Germinal center (tissue), 1 donor: Measurements from ENCODE around the gene LIN28B.
"Not testable (repeated sequence)": the region's sequence is repeated elsewhere in the genome, so short reads cannot be mapped to it uniquely, and the experiment has no call there.

Source experiments
- DNase-seq: peaks from one replicate; pipeline ENCODE4 v3.0.0; 2012; ENCODE audit warnings: mixed read lengths, low spot score

LIN28B gene

GRCh38 chr6:105013459-105013858, 56.6 kb downstream of the LIN28B start:
- DNase-seq: not testable (repeated sequence)

- no peak for DNase-seq
Observed at GRCh38 chr6:105014448-105014847, 57.5 kb downstream of the LIN28B start.

- DNase-seq: no peak
Observed at GRCh38 chr6:105014954-105015353, 58.0 kb downstream of the LIN28B start.

GRCh38 chr6:105015482-105015881, 58.6 kb downstream of the LIN28B start:
- DNase-seq: no peak

- DNase-seq: no peak
Observed at GRCh38 chr6:105019285-105019684, 62.4 kb downstream of the LIN28B start.

- DNase-seq: no peak
Observed at GRCh38 chr6:105021399-105021798, 64.5 kb downstream of the LIN28B start.

GRCh38 chr6:105022416-105022815, 65.5 kb downstream of the LIN28B start:
- no peak for DNase-seq

GRCh38 chr6:105024803-105025202, 67.9 kb downstream of the LIN28B start:
- no peak for DNase-seq

GRCh38 chr6:105028898-105029297, 72.0 kb downstream of the LIN28B start:
- no peak for DNase-seq

GRCh38 chr6:105029581-105029980, 72.7 kb downstream of the LIN28B start:
- DNase-seq: no peak

GRCh38 chr6:105034470-105034869, 77.6 kb downstream of the LIN28B start:
- no peak for DNase-seq

- no peak for DNase-seq
Observed at GRCh38 chr6:105035299-105035698, 78.4 kb downstream of the LIN28B start.

GRCh38 chr6:105036351-105036750, 79.4 kb downstream of the LIN28B start:
- no peak for DNase-seq

- no peak for DNase-seq
Observed at GRCh38 chr6:105038259-105038658, 81.4 kb downstream of the LIN28B start.

GRCh38 chr6:105041880-105042279, 85.0 kb downstream of the LIN28B start:
- no peak for DNase-seq

GRCh38 chr6:105042648-105043047, 85.7 kb downstream of the LIN28B start:
- no peak for DNase-seq

- no peak for DNase-seq
Observed at GRCh38 chr6:105043979-105044378, 87.1 kb downstream of the LIN28B start.

GRCh38 chr6:105045526-105045925, 88.6 kb downstream of the LIN28B start:
- DNase-seq: no peak

- no peak for DNase-seq
Observed at GRCh38 chr6:105051941-105052471, 95.1 kb downstream of the LIN28B start.

GRCh38 chr6:105056646-105057045, 99.7 kb downstream of the LIN28B start:
- no peak for DNase-seq

- DNase-seq: no peak
Observed at GRCh38 chr6:105057160-105057559, 100.3 kb downstream of the LIN28B start.

- DNase-seq: no peak
Observed at GRCh38 chr6:105058316-105058715, 101.4 kb downstream of the LIN28B start.

GRCh38 chr6:105058846-105059245, 101.9 kb downstream of the LIN28B start:
- DNase-seq: no peak

GRCh38 chr6:105066233-105066632, 109.3 kb downstream of the LIN28B start:
- no peak for DNase-seq

- no peak for DNase-seq
Observed at GRCh38 chr6:105066836-105067235, 109.9 kb downstream of the LIN28B start.
